Measurements from ENCODE around the gene ANKLE1.

- TF ChIP-seq POLR2A (IDR thresholded peaks at IDR 0.05; ENCODE audit: low read length) (no peak), GATA1 (IDR thresholded peaks at IDR 0.05; ENCODE audit: low read depth, low read length) (no peak)
Observed at GRCh38 chr19:17240062-17240752, 41.5 kb upstream of the ANKLE1 start.
